ENCODE results near the gene TRAPPC14.

DNA sequence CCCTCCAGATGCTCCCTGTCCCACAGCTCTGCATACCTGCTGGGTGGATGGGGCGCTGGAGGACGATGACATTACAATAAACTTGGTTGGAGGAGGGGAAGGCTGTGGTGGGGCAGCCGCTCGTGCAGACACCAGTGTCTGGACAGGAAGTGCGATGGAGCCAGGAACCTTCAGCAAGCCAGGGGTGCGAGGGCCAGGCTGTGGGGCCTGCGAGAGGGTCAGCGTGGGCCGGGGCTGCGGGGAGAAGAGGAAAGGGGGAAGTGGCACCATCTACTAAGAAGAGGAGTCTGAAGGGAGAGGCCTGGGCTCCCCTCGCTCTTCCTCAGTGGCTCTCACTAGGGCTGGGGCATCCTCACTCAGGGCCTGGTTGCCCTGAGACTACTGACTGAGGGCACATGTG, 50.6 kb downstream of the TRAPPC14 start:
- no peak for TF ChIP-seq POLR2A (IDR thresholded peaks at IDR 0.05)
- TF ChIP-seq, protein P1, sequence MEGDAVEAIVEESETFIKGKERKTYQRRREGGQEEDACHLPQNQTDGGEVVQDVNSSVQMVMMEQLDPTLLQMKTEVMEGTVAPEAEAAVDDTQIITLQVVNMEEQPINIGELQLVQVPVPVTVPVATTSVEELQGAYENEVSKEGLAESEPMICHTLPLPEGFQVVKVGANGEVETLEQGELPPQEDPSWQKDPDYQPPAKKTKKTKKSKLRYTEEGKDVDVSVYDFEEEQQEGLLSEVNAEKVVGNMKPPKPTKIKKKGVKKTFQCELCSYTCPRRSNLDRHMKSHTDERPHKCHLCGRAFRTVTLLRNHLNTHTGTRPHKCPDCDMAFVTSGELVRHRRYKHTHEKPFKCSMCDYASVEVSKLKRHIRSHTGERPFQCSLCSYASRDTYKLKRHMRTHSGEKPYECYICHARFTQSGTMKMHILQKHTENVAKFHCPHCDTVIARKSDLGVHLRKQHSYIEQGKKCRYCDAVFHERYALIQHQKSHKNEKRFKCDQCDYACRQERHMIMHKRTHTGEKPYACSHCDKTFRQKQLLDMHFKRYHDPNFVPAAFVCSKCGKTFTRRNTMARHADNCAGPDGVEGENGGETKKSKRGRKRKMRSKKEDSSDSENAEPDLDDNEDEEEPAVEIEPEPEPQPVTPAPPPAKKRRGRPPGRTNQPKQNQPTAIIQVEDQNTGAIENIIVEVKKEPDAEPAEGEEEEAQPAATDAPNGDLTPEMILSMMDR (IDR thresholded peaks at IDR 0.05) = no peak
